ENCODE results near the gene NEAT1.

NEAT1 gene

GRCh38 chr11:65489706-65490320 lies 67.2 kb downstream of the NEAT1 start:
- Histone ChIP-seq H3K79me2 (ENCODE audit: insufficient read depth, low read length) (no peaks in the 10 kb centered on the region; the same call in 1 of the 2 replicates), H4K20me1 (ENCODE audit: insufficient read depth, low read length, poor library complexity, severe bottlenecking) (no peaks in the 10 kb centered on the region), H3K4me1 (ENCODE audit: insufficient read depth, low read length, poor library complexity, severe bottlenecking) (peaks cover 54% of the 10 kb centered on the region), H3K9me3 (ENCODE audit: insufficient read depth, low read depth, low read length) (no peaks in the 10 kb centered on the region), H2AFZ (ENCODE audit: low read length) (no peak overlapping the region), H3K9me2 (replicated peaks; ENCODE audit: low read depth, low read length) (no peaks in the 10 kb centered on the region), H3K4me3 (ENCODE audit: low read length, poor library complexity, severe bottlenecking) (no peak overlapping the region), H3K9ac (ENCODE audit: low read depth, low read length, poor library complexity, severe bottlenecking) (no peak overlapping the region), H3K36me3 (ENCODE audit: insufficient read depth, low read length) (no peaks in the 10 kb centered on the region), H3F3A (ENCODE audit: low read depth) (no peaks in the 10 kb centered on the region), H3K4me2 (ENCODE audit: low read depth, low read length, poor library complexity, severe bottlenecking) (no peak overlapping the region), H3K27me3 (ENCODE audit: insufficient read depth, low read length, poor library complexity, severe bottlenecking) (no peaks in the 10 kb centered on the region)
- TF ChIP-seq CTCF (conservative IDR thresholded peaks at IDR 0.05; ENCODE audit: low read length) (no peak), EZH2phosphoT487 (IDR thresholded peaks at IDR 0.05; ENCODE audit: borderline replicate concordance) (no peak)

DNA sequence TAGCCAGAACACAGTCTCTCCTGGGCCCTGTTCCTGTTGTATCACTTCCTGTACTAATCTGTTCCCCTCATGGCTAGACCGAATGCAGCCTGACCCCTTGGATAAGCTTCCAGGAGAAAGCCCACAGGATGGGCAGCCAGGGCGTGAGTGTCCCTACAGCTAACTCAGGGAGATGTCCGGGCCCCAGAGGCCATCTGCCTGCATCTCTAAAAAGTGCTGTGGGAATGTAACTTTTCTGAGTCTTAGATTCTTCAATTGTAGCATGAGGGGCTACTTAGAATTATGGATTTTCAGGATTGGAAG lies 68.5 kb downstream of the NEAT1 start:
- H3K36me3 ChIP-seq (ENCODE audit: insufficient read depth, low read length), result no peaks in the 10 kb centered on the region
- no peaks in the 10 kb centered on the region for H3F3A ChIP-seq (ENCODE audit: low read depth)
- no peak overlapping the region for H3K4me2 ChIP-seq (ENCODE audit: low read depth, low read length, poor library complexity, severe bottlenecking)
- no peaks in the 10 kb centered on the region for H3K9me3 ChIP-seq (ENCODE audit: insufficient read depth, low read depth, low read length)
- peaks cover 60% of the 10 kb centered on the region for H3K4me1 ChIP-seq (ENCODE audit: insufficient read depth, low read length, poor library complexity, severe bottlenecking)
- TF ChIP-seq CTCF (conservative IDR thresholded peaks at IDR 0.05; ENCODE audit: low read length), result no peak
- TF ChIP-seq EZH2phosphoT487 (IDR thresholded peaks at IDR 0.05; ENCODE audit: borderline replicate concordance), result no peak
- no peaks in the 10 kb centered on the region for H3K27me3 ChIP-seq (ENCODE audit: insufficient read depth, low read length, poor library complexity, severe bottlenecking)
- no peaks in the 10 kb centered on the region for H4K20me1 ChIP-seq (ENCODE audit: insufficient read depth, low read length, poor library complexity, severe bottlenecking)
- H3K79me2 ChIP-seq (ENCODE audit: insufficient read depth, low read length), result peaks cover 10% of the 10 kb centered on the region
- no peak overlapping the region for H2AFZ ChIP-seq (ENCODE audit: low read length)
- H3K9ac ChIP-seq (ENCODE audit: low read depth, low read length, poor library complexity, severe bottlenecking), result peak overlapping the region; percentile 21
- no peak overlapping the region for H3K4me3 ChIP-seq (ENCODE audit: low read length, poor library complexity, severe bottlenecking)
- H3K9me2 ChIP-seq (replicated peaks; ENCODE audit: low read depth, low read length), result no peaks in the 10 kb centered on the region

DNA sequence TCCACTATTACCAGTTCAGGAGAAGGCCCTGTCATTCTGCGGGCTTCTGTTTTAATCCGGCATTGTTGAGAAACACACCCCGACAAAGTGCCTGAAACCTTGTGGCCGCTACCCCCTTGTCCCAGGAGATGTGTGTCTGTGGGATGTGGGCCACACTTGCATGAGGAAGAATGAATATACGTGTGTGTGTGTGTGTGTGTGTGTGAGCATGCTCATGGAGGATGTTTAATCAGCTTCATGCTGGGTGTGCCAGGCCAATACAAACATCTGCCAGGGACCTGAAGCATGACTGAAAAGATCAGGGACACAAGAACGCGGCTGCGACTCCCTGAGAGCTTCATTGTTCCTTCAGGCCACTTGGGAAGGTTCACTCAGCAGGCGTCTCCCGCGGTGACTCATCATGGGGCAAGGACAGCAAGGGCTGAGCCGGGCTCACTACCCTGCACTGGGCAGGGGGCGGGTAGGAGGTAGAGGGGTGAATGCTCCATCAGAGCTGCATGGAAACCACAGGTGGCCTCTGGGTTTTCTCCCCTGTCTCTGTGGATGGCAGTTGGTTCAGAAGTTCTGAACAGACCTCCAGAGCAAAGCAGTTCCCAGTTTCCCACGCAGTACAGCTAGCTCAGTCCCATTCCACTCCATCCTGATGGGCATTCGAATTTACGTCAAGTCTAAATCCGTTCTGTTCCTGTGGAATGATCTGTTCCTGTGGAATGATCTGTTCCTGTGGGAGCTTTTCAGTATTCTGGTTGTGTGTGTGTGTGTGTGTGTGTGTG lies 69.2 kb downstream of the NEAT1 start:
- TF ChIP-seq EZH2phosphoT487 (IDR thresholded peaks at IDR 0.05; ENCODE audit: borderline replicate concordance), result no peak
- no peak for TF ChIP-seq CTCF (conservative IDR thresholded peaks at IDR 0.05; ENCODE audit: low read length)
- Histone ChIP-seq H3K4me1 (ENCODE audit: insufficient read depth, low read length, poor library complexity, severe bottlenecking) (peaks cover 65% of the 10 kb centered on the region), H3K4me2 (ENCODE audit: low read depth, low read length, poor library complexity, severe bottlenecking) (no peak overlapping the region), H4K20me1 (ENCODE audit: insufficient read depth, low read length, poor library complexity, severe bottlenecking) (no peaks in the 10 kb centered on the region), H3K9ac (ENCODE audit: low read depth, low read length, poor library complexity, severe bottlenecking) (peak overlapping the region; percentile 21), H3K9me2 (replicated peaks; ENCODE audit: low read depth, low read length) (no peaks in the 10 kb centered on the region), H2AFZ (ENCODE audit: low read length) (no peak overlapping the region), H3K4me3 (ENCODE audit: low read length, poor library complexity, severe bottlenecking) (no peak overlapping the region), H3K27me3 (ENCODE audit: insufficient read depth, low read length, poor library complexity, severe bottlenecking) (no peaks in the 10 kb centered on the region), H3F3A (ENCODE audit: low read depth) (peaks cover 6% of the 10 kb centered on the region), H3K9me3 (ENCODE audit: insufficient read depth, low read depth, low read length) (no peaks in the 10 kb centered on the region), H3K79me2 (ENCODE audit: insufficient read depth, low read length) (peaks cover 17% of the 10 kb centered on the region), H3K36me3 (ENCODE audit: insufficient read depth, low read length) (no peaks in the 10 kb centered on the region)
